ENCODE data around the gene WDR35. TPM values are rescaled to one million over a fixed set of nuclear protein-coding genes. Genes with fewer than 3 reads are reported as not detected.

WDR35 gene
- total RNA-seq, 1 donor from 2014 or later = 12.0 TPM

DNA sequence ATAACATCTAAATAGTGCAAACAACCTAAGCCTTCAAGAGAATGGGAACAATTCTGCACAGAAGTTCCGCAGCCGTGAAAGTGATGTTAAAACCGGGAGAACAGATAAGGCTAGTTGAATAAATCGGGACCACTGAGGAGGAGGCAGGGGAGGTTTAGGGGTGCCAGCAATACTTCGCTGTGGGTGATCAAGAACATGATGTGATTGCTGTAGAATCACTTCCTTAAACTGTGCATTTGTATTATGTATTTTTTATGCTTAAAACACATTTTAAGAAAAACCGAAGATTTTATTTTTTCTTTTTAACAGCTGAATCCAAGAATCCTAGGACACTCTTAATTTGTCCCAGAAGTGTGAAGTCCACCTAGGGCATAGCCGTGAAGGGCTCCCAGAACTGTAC lies 121.7 kb downstream of the WDR35 start:
- Histone ChIP-seq H3K4me3 (ENCODE audit: low read length in 3 of 3) (peak overlapping the region in 1 of 3 donors; percentile 56), H3K36me3 (ENCODE audit: control insufficient read depth in 3 of 3, insufficient read depth in 3 of 3, low read length in 3 of 3) (no peaks in the 10 kb centered on the region), H3K4me1 (ENCODE audit: control insufficient read depth in 3 of 3, insufficient read depth in 3 of 3, low read length in 3 of 3) (peaks cover 4 to 12% (median 11%) of the 10 kb centered on the region in 3 donors), H3K27me3 (ENCODE audit: control insufficient read depth in 3 of 3, insufficient read depth in 3 of 3, low read length in 3 of 3) (peaks cover 8 to 27% (median 10%) of the 10 kb centered on the region in 3 donors), H3K9ac (ENCODE audit: low read depth in 1 of 3, low read length in 3 of 3) (no peak overlapping the region), H3K27ac (ENCODE audit: low read depth, low read length) (no peak overlapping the region), H3K9me3 (ENCODE audit: control insufficient read depth in 3 of 3, low read length in 3 of 3) (no peaks in the 10 kb centered on the region)

DNA sequence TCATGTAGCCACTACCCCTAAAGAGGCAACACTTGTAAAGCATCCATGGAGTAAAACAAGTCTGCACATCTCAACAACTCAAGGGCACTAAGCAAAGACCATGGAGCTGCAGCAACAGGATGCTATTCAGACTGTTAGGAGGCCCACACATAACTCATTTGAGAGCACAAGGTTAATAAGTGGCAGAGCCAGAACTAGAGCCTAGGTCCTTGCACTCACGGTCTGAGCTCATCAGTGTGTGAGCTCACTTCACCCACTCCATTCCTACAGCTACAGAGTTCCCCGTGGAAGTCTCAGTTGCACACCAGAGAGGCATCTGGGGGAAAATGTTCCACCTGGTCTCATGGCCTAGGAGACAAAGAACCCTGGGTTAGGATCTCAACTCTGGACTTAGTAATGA lies 123.1 kb downstream of the WDR35 start:
- H3K4me1 ChIP-seq (ENCODE audit: control insufficient read depth in 3 of 3, insufficient read depth in 3 of 3, low read length in 3 of 3) = peaks cover 4 to 13% (median 11%) of the 10 kb centered on the region in 3 donors
- no peak overlapping the region for H3K4me3 ChIP-seq (ENCODE audit: low read length in 3 of 3)
- no peak overlapping the region for H3K9ac ChIP-seq (ENCODE audit: low read depth in 1 of 3, low read length in 3 of 3)
- peaks cover 8 to 26% (median 10%) of the 10 kb centered on the region in 3 donors for H3K27me3 ChIP-seq (ENCODE audit: control insufficient read depth in 3 of 3, insufficient read depth in 3 of 3, low read length in 3 of 3)
- no peaks in the 10 kb centered on the region for H3K36me3 ChIP-seq (ENCODE audit: control insufficient read depth in 3 of 3, insufficient read depth in 3 of 3, low read length in 3 of 3)
- H3K9me3 ChIP-seq (ENCODE audit: control insufficient read depth in 3 of 3, low read length in 3 of 3) = no peaks in the 10 kb centered on the region
- no peak overlapping the region for H3K27ac ChIP-seq (ENCODE audit: low read depth, low read length)

DNA sequence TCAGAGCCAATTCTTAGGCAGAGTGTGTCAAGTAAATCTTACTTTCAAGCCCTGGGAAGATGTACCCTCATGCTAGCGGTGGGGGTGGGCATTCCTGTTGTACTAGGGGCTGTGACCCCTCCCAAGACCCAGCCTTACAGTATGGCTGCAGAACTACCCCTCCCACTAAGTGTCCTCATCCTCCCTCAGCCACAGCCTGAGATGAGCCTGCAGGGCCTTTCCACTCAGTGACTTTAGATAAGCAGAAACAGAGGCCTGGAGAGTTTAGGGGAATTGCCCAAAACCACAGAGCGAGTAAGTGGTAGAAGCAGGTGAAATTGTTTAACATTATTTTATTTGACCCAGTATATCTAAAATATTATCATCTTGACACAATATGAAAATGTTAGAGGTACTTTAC lies 124.8 kb downstream of the WDR35 start:
- Histone ChIP-seq H3K4me3 (ENCODE audit: low read length in 3 of 3) (no peak overlapping the region), H3K36me3 (ENCODE audit: control insufficient read depth in 3 of 3, insufficient read depth in 3 of 3, low read length in 3 of 3) (no peaks in the 10 kb centered on the region), H3K4me1 (ENCODE audit: control insufficient read depth in 3 of 3, insufficient read depth in 3 of 3, low read length in 3 of 3) (peaks cover 4 to 13% (median 11%) of the 10 kb centered on the region in 3 donors)

DNA sequence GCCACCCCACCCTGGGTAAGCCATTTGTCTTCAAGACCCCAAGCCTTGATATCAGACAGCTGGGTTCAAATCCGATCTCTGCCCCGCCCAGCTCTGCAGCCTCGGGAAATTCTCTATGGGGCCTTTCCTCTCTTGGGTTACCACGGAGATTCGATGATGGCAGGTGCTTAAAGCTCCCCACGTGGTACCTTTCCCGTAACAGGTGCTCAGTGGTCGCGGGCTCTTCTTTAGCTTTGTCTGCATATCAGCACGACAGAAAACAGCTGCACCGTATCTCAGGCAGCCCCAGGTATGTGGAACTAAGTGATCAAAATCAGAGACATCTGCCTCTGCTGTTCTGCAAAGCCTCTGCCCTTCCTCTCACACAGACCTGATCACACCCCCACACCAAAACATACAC lies 125.5 kb downstream of the WDR35 start:
- Histone ChIP-seq H3K4me1 (ENCODE audit: control insufficient read depth in 3 of 3, insufficient read depth in 3 of 3, low read length in 3 of 3) (peaks cover 4 to 13% (median 11%) of the 10 kb centered on the region in 3 donors), H3K4me3 (ENCODE audit: low read length in 3 of 3) (no peak overlapping the region), H3K36me3 (ENCODE audit: control insufficient read depth in 3 of 3, insufficient read depth in 3 of 3, low read length in 3 of 3) (no peaks in the 10 kb centered on the region), H3K27me3 (ENCODE audit: control insufficient read depth in 3 of 3, insufficient read depth in 3 of 3, low read length in 3 of 3) (peaks cover 3 to 9% (median 4%) of the 10 kb centered on the region in 3 donors), H3K9ac (ENCODE audit: low read depth in 1 of 3, low read length in 3 of 3) (no peak overlapping the region), H3K27ac (ENCODE audit: low read depth, low read length) (no peak overlapping the region), H3K9me3 (ENCODE audit: control insufficient read depth in 3 of 3, low read length in 3 of 3) (no peaks in the 10 kb centered on the region)

More for the DNA sequence above, 124.8 kb downstream of the WDR35 start:
- Histone ChIP-seq H3K9ac (ENCODE audit: low read depth in 1 of 3, low read length in 3 of 3) (no peak overlapping the region), H3K27ac (ENCODE audit: low read depth, low read length) (no peak overlapping the region), H3K9me3 (ENCODE audit: control insufficient read depth in 3 of 3, low read length in 3 of 3) (no peaks in the 10 kb centered on the region), H3K27me3 (ENCODE audit: control insufficient read depth in 3 of 3, insufficient read depth in 3 of 3, low read length in 3 of 3) (peaks cover 8 to 17% (median 10%) of the 10 kb centered on the region in 3 donors)

DNA sequence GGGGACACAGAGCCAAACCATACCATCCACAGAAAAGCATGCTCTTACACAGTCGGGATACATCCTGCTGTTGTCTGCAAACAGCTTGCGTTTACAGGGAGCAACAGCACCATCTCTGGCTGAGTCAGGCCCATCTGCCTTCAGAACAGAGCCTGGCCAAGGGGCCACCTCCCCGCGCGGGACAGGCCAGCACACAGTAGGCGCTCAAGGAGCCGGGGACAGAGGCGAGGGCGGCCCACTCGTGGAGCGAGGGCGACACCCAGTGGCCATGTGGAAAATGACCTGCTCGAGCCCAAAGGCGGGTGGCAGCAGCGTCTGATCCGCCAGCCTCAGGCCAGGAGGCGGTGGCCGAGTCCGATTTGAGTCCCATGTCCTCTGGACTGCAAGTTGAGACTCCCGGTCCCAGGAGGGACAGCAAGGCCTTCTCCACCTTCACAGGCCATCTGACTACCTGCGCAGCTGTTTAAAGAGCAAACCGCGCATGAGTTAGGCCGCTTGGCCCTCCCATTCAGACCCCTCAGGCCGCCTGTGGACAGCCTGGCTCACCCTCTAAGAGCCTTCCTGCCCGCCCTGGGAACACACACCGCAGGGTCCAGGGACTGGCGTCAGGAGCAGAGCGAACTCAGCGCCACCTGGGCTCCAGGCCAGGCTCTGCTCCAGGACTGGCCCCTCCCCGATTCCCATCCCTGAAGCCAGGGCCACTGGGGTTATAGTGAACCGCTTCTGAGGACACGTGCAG lies 126.4 kb downstream of the WDR35 start:
- Histone ChIP-seq H3K9ac (ENCODE audit: low read depth in 1 of 3, low read length in 3 of 3) (peak overlapping the region; percentile 15 to 71 (median 51)), H3K27me3 (ENCODE audit: control insufficient read depth in 3 of 3, insufficient read depth in 3 of 3, low read length in 3 of 3) (peaks cover 0 to 1% (median under 1%) of the 10 kb centered on the region in 3 donors), H3K9me3 (ENCODE audit: control insufficient read depth in 3 of 3, low read length in 3 of 3) (no peaks in the 10 kb centered on the region), H3K36me3 (ENCODE audit: control insufficient read depth in 3 of 3, insufficient read depth in 3 of 3, low read length in 3 of 3) (no peaks in the 10 kb centered on the region), H3K27ac (ENCODE audit: low read depth, low read length) (no peak overlapping the region), H3K4me3 (ENCODE audit: low read length in 3 of 3) (peak overlapping the region in 2 of 3 donors; percentile 56 to 62), H3K4me1 (ENCODE audit: control insufficient read depth in 3 of 3, insufficient read depth in 3 of 3, low read length in 3 of 3) (peaks cover 4 to 6% (median 6%) of the 10 kb centered on the region in 3 donors)

DNA sequence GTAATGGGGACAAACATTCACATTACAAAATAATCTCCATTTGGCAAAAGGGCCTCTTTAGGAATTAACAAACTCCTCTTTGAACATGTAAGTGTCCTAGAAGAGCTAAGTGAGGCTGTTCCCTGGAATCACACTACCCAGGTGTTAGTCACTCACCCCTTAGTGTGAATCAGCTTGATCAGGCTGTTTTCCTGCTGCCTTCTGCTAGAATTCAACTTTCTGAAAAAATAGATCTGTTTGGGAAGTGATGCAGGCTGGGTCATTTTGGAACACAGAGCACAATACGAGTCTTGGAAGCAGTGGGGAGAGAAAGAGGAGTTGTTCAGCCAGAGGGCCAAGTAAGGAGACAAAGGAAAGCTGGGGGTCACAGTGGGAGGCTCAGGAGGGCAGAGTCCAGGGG lies 128.1 kb downstream of the WDR35 start:
- H3K27ac ChIP-seq (ENCODE audit: low read depth, low read length) = no peak overlapping the region
- peaks cover 4 to 6% (median 6%) of the 10 kb centered on the region in 3 donors for H3K4me1 ChIP-seq (ENCODE audit: control insufficient read depth in 3 of 3, insufficient read depth in 3 of 3, low read length in 3 of 3)
- no peaks in the 10 kb centered on the region for H3K36me3 ChIP-seq (ENCODE audit: control insufficient read depth in 3 of 3, insufficient read depth in 3 of 3, low read length in 3 of 3)
- no peak overlapping the region for H3K9ac ChIP-seq (ENCODE audit: low read depth in 1 of 3, low read length in 3 of 3)
- no peaks in the 10 kb centered on the region for H3K27me3 ChIP-seq (ENCODE audit: control insufficient read depth in 3 of 3, insufficient read depth in 3 of 3, low read length in 3 of 3)
- H3K4me3 ChIP-seq (ENCODE audit: low read length in 3 of 3) = no peak overlapping the region
- H3K9me3 ChIP-seq (ENCODE audit: control insufficient read depth in 3 of 3, low read length in 3 of 3) = no peaks in the 10 kb centered on the region

Other genes with a start within 250 kb of the WDR35 start
- gene TTC32, start 88.1 kb downstream of the WDR35 start, total RNA-seq = 2.6 TPM
- gene MATN3, start 22.6 kb upstream of the WDR35 start, total RNA-seq = 0.52 TPM
- 269 TPM for gene LAPTM4A, start 61.5 kb upstream of the WDR35 start, total RNA-seq
- 2.1 TPM for gene SDC1, start 235.0 kb upstream of the WDR35 start, total RNA-seq